Measurements from ENCODE around the gene CACNA1S.

CACNA1S gene

DNA sequence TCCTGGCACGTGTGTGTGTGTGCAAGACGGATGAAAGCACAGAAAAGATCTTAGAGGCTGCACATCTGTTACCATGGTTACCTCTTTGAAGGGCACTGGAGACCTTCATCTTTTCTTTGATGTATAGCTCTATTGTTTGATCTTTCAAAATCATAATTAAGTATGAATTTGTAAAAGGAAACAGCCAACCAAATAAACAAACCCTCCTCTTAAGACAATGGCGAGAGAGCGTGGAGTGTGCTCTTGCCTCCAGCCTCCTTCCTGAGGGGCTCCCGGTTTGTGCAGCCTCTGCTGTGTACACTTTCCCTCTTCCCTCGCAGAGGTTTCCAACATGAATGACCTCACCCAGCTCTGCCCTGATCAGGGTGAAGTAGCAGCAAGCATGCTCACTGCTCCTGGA lies 27.9 kb downstream of the CACNA1S start:
- no peak for TF ChIP-seq CTCF (IDR thresholded peaks at IDR 0.05)
- H3K4me3 ChIP-seq, result no peak overlapping the region
- DNase-seq, result no peak
- H3K27me3 ChIP-seq, result peaks cover 0 to 12% of the 10 kb centered on the region in 2 donors
- no peak overlapping the region for H3K27ac ChIP-seq
- intact Hi-C loops (cut with DNase I; ENCODE audit: low total_unique reads), result loop anchor here (5.0 kb wide), 1 partner anchor 118 kb away; no protein-coding TSS in a partner anchor
- H3K9me3 ChIP-seq, result no peaks in the 10 kb centered on the region
- H3K36me3 ChIP-seq, result no peaks in the 10 kb centered on the region
- H3K4me1 ChIP-seq, result no peaks in the 10 kb centered on the region

- Histone ChIP-seq H3K27me3 (peaks cover 0 to 8% of the 10 kb centered on the region in 2 donors), H3K27ac (no peak overlapping the region), H3K9me3 (no peaks in the 10 kb centered on the region), H3K4me1 (no peaks in the 10 kb centered on the region), H3K36me3 (no peaks in the 10 kb centered on the region), H3K4me3 (no peak overlapping the region)
- intact Hi-C loops (cut with DNase I; ENCODE audit: low total_unique reads), result loop anchor here (5.0 kb wide), 1 partner anchor 119 kb away; no protein-coding TSS in a partner anchor
- DNase-seq, result no peak
- no peak for TF ChIP-seq CTCF (IDR thresholded peaks at IDR 0.05)
Observed at GRCh38 chr1:201083741-201084140, 28.5 kb downstream of the CACNA1S start.

DNA sequence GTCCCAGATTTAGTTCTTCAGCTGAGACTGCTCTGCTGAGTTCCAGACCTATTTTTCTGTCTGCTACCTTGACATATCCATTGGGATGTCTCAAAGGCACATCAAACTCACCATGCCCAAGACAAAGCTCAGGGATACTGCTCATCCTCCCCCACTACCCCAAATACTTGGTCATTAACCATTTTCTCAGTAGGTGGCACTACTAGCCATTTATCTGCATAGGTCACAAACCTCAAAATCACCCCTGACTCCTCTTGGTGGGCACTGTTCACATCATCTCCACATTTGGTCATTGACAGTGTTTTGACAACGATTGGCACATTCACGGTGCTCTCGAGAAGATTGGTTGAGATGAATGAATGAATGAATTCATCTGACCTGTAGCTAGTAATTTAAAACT lies 32.1 kb downstream of the CACNA1S start:
- no peak overlapping the region for H3K4me3 ChIP-seq
- H3K36me3 ChIP-seq, result no peaks in the 10 kb centered on the region
- no peak for DNase-seq
- H3K27ac ChIP-seq, result no peak overlapping the region
- H3K9me3 ChIP-seq, result no peaks in the 10 kb centered on the region
- H3K27me3 ChIP-seq, result peaks cover 0 to under 1% of the 10 kb centered on the region in 2 donors
- H3K4me1 ChIP-seq, result no peaks in the 10 kb centered on the region
- intact Hi-C loops (cut with DNase I; ENCODE audit: low total_unique reads), result loop anchor here (5.0 kb wide), 1 partner anchor 122 kb away; no protein-coding TSS in a partner anchor
- no peak for TF ChIP-seq CTCF (IDR thresholded peaks at IDR 0.05)

GRCh38 chr1:201077736-201078135 lies 34.5 kb downstream of the CACNA1S start:
- intact Hi-C loops (cut with DNase I; ENCODE audit: low total_unique reads), result no loop called here

DNA sequence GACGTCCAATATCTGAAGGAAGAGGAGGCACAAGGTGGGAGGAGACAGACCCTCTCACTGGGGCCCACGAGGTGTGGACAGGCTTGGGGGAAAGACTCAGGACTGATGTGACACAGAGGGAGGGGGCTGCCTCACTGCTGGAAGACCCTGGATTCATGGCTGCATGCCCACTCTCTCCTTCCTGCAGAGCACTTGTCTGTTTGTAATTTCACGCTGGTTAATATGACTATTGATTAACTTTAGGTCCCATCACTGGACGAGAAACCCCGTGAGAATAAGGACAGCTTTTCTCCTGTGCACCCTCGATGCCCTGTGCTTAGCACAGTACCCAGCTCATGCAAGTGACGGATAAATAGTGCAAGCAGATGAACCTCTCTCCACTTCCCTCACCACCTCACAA lies 35.1 kb downstream of the CACNA1S start:
- intact Hi-C loops (cut with DNase I; ENCODE audit: low total_unique reads), result no loop called here
- no peaks in the 10 kb centered on the region for H3K27me3 ChIP-seq
- no peak overlapping the region for H3K4me3 ChIP-seq
- H3K4me1 ChIP-seq, result no peaks in the 10 kb centered on the region
- DNase-seq, result no peak
- H3K36me3 ChIP-seq, result no peaks in the 10 kb centered on the region
- TF ChIP-seq CTCF (IDR thresholded peaks at IDR 0.05), result no peak
- H3K9me3 ChIP-seq, result no peaks in the 10 kb centered on the region
- no peak overlapping the region for H3K27ac ChIP-seq

More at GRCh38 chr1:201077736-201078135, 34.5 kb downstream of the CACNA1S start:
- no peak for DNase-seq
- Histone ChIP-seq H3K4me3 (no peak overlapping the region), H3K27ac (no peak overlapping the region), H3K9me3 (no peaks in the 10 kb centered on the region), H3K36me3 (no peaks in the 10 kb centered on the region), H3K27me3 (no peaks in the 10 kb centered on the region), H3K4me1 (no peaks in the 10 kb centered on the region)
- no peak for TF ChIP-seq CTCF (IDR thresholded peaks at IDR 0.05)

DNA sequence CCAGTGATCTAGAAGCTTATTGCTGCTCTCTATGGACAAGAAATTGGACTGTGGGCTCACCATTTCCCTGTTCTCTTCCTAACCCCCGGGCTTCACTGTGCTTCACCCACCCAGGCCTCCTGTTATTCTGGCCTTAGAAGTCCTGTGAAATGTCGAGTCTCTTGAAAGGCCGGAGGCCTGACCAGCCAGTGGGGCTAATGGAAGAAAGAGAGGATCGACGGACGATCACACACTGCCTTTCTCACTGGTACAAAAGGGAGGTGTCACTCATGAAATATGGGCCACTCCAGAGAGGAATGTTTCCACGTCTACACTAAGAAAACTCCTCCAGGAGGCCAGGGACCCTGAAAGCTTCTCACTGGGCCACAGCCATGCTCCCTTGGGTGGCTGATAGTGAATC lies 36.1 kb downstream of the CACNA1S start:
- Histone ChIP-seq H3K4me3 (no peak overlapping the region), H3K4me1 (no peaks in the 10 kb centered on the region), H3K27ac (no peak overlapping the region), H3K36me3 (no peaks in the 10 kb centered on the region), H3K27me3 (no peaks in the 10 kb centered on the region), H3K9me3 (no peaks in the 10 kb centered on the region)
- intact Hi-C loops (cut with DNase I; ENCODE audit: low total_unique reads), result no loop called here
- no peak for DNase-seq
- no peak for TF ChIP-seq CTCF (IDR thresholded peaks at IDR 0.05)
